HEK293 (cell line): Measurements from ENCODE around the gene CFAP47.

Experiments used
- CTCF ChIA-PET: fragments of 350-600 bp; formaldehyde crosslinking; extraction: SDS; loops from one replicate; lab custom pipeline; 2021; ENCODE audit warnings: antibody characterized with exemption; lab: Yijun Ruan, JAX
- POLR2A ChIA-PET: fragments of 300-600 bp; formaldehyde crosslinking; extraction: SDS; loops from one replicate; lab custom pipeline; 2020; ENCODE audit warnings: antibody characterized with exemption, inconsistent platforms; lab: Yijun Ruan, JAX
- H3K27ac ChIP-seq: fragments of 200-500 bp; sonication (Bioruptor generic); 2 replicates; pipeline ENCODE4 v1.5.1; 2014; ENCODE audit warnings: low read depth, low read length, control low read depth, inconsistent platforms; ENCODE audit errors: extremely low read depth
- H3K36me3 ChIP-seq, 2 experiments: fragments of 200-500 bp in 1 of 2; sonication (Bioruptor generic) in 1 of 2; 1 replicate in 1 of 2; 2 replicates in 1 of 2; pipeline ENCODE4 v1.5.1; 2014 to 2017; ENCODE audit warnings: inconsistent platforms in 2 of 2, low read length in 2 of 2; ENCODE audit not compliant: control insufficient read depth in 2 of 2, insufficient read depth in 1 of 2
- H3K4me1 ChIP-seq: fragments of 200-500 bp; sonication (Bioruptor generic); 2 replicates; pipeline ENCODE4 v1.5.1; 2014; ENCODE audit warnings: mild to moderate bottlenecking, low read length, inconsistent platforms; ENCODE audit not compliant: control insufficient read depth, insufficient read depth
- H3K4me3 ChIP-seq: 2 replicates; pipeline ENCODE4 v1.5.1; 2011; ENCODE audit warnings: low read depth, mild to moderate bottlenecking, control low read depth, low read length, moderate library complexity
- H3K9me3 ChIP-seq: fragments of 200-500 bp; sonication (Bioruptor generic); 2 replicates; pipeline ENCODE4 v1.5.1; 2014; ENCODE audit warnings: low read depth, low read length, inconsistent platforms; ENCODE audit not compliant: control insufficient read depth, insufficient read depth
- BCL11B ChIP-seq: fragments of 450-650 bp; formaldehyde crosslinking; IDR thresholded peaks from 2 replicates; pipeline ENCODE4 v1.5.1; 2016; ENCODE audit warnings: low read depth, missing biosample characterization, missing genetic modification characterization
- GLI4 ChIP-seq: fragments of 450-650 bp; formaldehyde crosslinking; IDR thresholded peaks from 2 replicates; pipeline ENCODE4 v1.5.1; 2016; ENCODE audit warnings: missing biosample characterization, missing genetic modification characterization
- MEIS1 ChIP-seq: sonication (generic); formaldehyde crosslinking; IDR thresholded peaks from 2 replicates; pipeline ENCODE4 v1.8.1; 2022; ENCODE audit warnings: missing genetic modification reagents, mild to moderate bottlenecking, borderline replicate concordance
- SP3 ChIP-seq: fragments of 450-650 bp; formaldehyde crosslinking; IDR thresholded peaks from 2 replicates; pipeline ENCODE4 v1.5.1; 2016; ENCODE audit warnings: missing biosample characterization, missing genetic modification characterization
- ZBTB11 ChIP-seq: fragments of 450-650 bp; formaldehyde crosslinking; conservative IDR thresholded peaks from 2 replicates; pipeline ENCODE4 v1.5.1; 2016; ENCODE audit warnings: low read depth, missing biosample characterization, missing genetic modification characterization
- ZNF19 ChIP-seq: fragments of 450-650 bp; formaldehyde crosslinking; IDR thresholded peaks from 2 replicates; pipeline ENCODE4; 2016; ENCODE audit warnings: missing biosample characterization, missing genetic modification characterization, low read depth
- ZNF202 ChIP-seq: fragments of 450-650 bp; formaldehyde crosslinking; IDR thresholded peaks from 2 replicates; pipeline ENCODE4 v1.5.1; 2016; ENCODE audit warnings: missing biosample characterization, missing genetic modification characterization, borderline replicate concordance
- ZNF211 ChIP-seq: fragments of 450-650 bp; formaldehyde crosslinking; IDR thresholded peaks from 2 replicates; pipeline ENCODE4 v1.5.1; 2016; ENCODE audit warnings: low read depth, missing biosample characterization, missing genetic modification characterization
- ZNF248 ChIP-seq: fragments of 450-650 bp; formaldehyde crosslinking; IDR thresholded peaks from 2 replicates; pipeline ENCODE4 v1.5.1; 2017; ENCODE audit warnings: missing biosample characterization, missing genetic modification characterization
- ZNF302 ChIP-seq: fragments of 450-650 bp; formaldehyde crosslinking; IDR thresholded peaks from 2 replicates; pipeline ENCODE4 v1.5.1; 2016; ENCODE audit warnings: missing biosample characterization, missing genetic modification characterization, low read depth
- ZNF394 ChIP-seq: fragments of 450-650 bp; formaldehyde crosslinking; IDR thresholded peaks from 2 replicates; pipeline ENCODE4 v1.5.1; 2016; ENCODE audit warnings: missing biosample characterization, missing genetic modification characterization, mild to moderate bottlenecking, moderate library complexity, borderline replicate concordance
- ZNF426 ChIP-seq: fragments of 450-650 bp; formaldehyde crosslinking; IDR thresholded peaks from 2 replicates; pipeline ENCODE4 v1.5.1; 2017; ENCODE audit warnings: missing biosample characterization, missing genetic modification characterization, mild to moderate bottlenecking, inconsistent platforms, moderate library complexity
- ZNF433 ChIP-seq: fragments of 450-650 bp; formaldehyde crosslinking; IDR thresholded peaks from 2 replicates; pipeline ENCODE4 v1.5.1; 2016; ENCODE audit warnings: missing biosample characterization, missing genetic modification characterization, low read depth
- ZNF488 ChIP-seq: fragments of 450-650 bp; formaldehyde crosslinking; IDR thresholded peaks from 2 replicates; pipeline ENCODE4 v1.5.1; 2016; ENCODE audit warnings: missing biosample characterization, missing genetic modification characterization
- ZNF518A ChIP-seq: fragments of 450-650 bp; formaldehyde crosslinking; conservative IDR thresholded peaks from 2 replicates; pipeline ENCODE4 v1.5.1; 2016; ENCODE audit warnings: low read depth, missing biosample characterization, missing genetic modification characterization
- ZNF529 ChIP-seq: fragments of 450-650 bp; formaldehyde crosslinking; IDR thresholded peaks from 2 replicates; pipeline ENCODE4 v1.5.1; 2017; ENCODE audit warnings: missing genetic modification characterization, missing biosample characterization; ENCODE audit not compliant: insufficient replicate concordance
- ZNF530 ChIP-seq: fragments of 450-650 bp; formaldehyde crosslinking; IDR thresholded peaks from 2 replicates; pipeline ENCODE4 v1.5.1; 2016; ENCODE audit warnings: low read depth, missing biosample characterization, missing genetic modification characterization
- ZNF555 ChIP-seq: fragments of 450-650 bp; formaldehyde crosslinking; conservative IDR thresholded peaks from 2 replicates; pipeline ENCODE4 v1.5.1; 2017; ENCODE audit warnings: missing biosample characterization, mild to moderate bottlenecking, missing genetic modification characterization, inconsistent platforms
- ZNF623 ChIP-seq: fragments of 450-650 bp; formaldehyde crosslinking; IDR thresholded peaks from 2 replicates; pipeline ENCODE4 v1.5.1; 2016; ENCODE audit warnings: missing biosample characterization, missing genetic modification characterization
- ZNF629 ChIP-seq: fragments of 450-650 bp; formaldehyde crosslinking; IDR thresholded peaks from 2 replicates; pipeline ENCODE4 v1.5.1; 2017; ENCODE audit warnings: missing biosample characterization, missing genetic modification characterization
- ZNF645 ChIP-seq: fragments of 450-650 bp; formaldehyde crosslinking; IDR thresholded peaks from 2 replicates; pipeline ENCODE4; 2016; ENCODE audit warnings: missing biosample characterization, missing genetic modification characterization
- ZNF654 ChIP-seq: fragments of 450-650 bp; formaldehyde crosslinking; IDR thresholded peaks from 2 replicates; pipeline ENCODE4 v1.5.1; 2016; ENCODE audit warnings: low read depth, missing biosample characterization, missing genetic modification characterization
- ZNF660 ChIP-seq: fragments of 450-650 bp; IDR thresholded peaks from 2 replicates; pipeline ENCODE4 v1.5.1; 2018; ENCODE audit warnings: missing biosample characterization, mild to moderate bottlenecking, missing genetic modification characterization
- ZNF76 ChIP-seq: fragments of 450-650 bp; formaldehyde crosslinking; IDR thresholded peaks from 2 replicates; pipeline ENCODE4; 2016; ENCODE audit warnings: low read depth, missing biosample characterization, missing genetic modification characterization, borderline replicate concordance
- ZNF768 ChIP-seq: fragments of 450-650 bp; formaldehyde crosslinking; IDR thresholded peaks from 2 replicates; pipeline ENCODE4 v1.5.1; 2018; ENCODE audit warnings: missing biosample characterization, mild to moderate bottlenecking, missing genetic modification characterization
- ZNF843 ChIP-seq: fragments of 450-650 bp; formaldehyde crosslinking; IDR thresholded peaks from 2 replicates; pipeline ENCODE4 v1.5.1; 2016; ENCODE audit warnings: missing biosample characterization, missing genetic modification characterization
- ZSCAN30 ChIP-seq: fragments of 450-650 bp; IDR thresholded peaks from 2 replicates; pipeline ENCODE4 v1.5.1; 2018; ENCODE audit warnings: missing biosample characterization, mild to moderate bottlenecking, missing genetic modification characterization, moderate library complexity
- ZSCAN5A ChIP-seq: fragments of 450-650 bp; formaldehyde crosslinking; IDR thresholded peaks from 2 replicates; pipeline ENCODE4 v1.5.1; 2016; ENCODE audit warnings: missing biosample characterization, missing genetic modification characterization

CFAP47 gene

GRCh38 chrX:36401774-36402173 lies 482.2 kb downstream of the CFAP47 start:
- Histone ChIP-seq H3K4me1 (no peaks in the 10 kb centered on the region), H3K36me3 (no peaks in the 10 kb centered on the region), H3K9me3 (no peaks in the 10 kb centered on the region), H3K27ac (no peak overlapping the region), H3K4me3 (no peak overlapping the region)
- POLR2A ChIA-PET, result no interaction called here
- CTCF ChIA-PET, result no interaction called here
- TF ChIP-seq ZNF433 (tag by site-specific recombination) (no peak), ZNF660 (no peak), ZNF843 (tag by site-specific recombination) (no peak), GLI4 (tag by site-specific recombination) (no peak), ZNF555 (tag by site-specific recombination) (peak; percentile 46), ZBTB11 (tag by site-specific recombination) (peak; percentile 57), ZNF623 (peak; percentile 35; the same call in 1 of the 2 replicates), ZNF202 (no peak), ZNF19 (no peak), MEIS1 (no peak), ZNF76 (no peak), SP3 (no peak), ZNF629 (tag by site-specific recombination) (no peak), ZNF302 (no peak), ZSCAN5A (tag by site-specific recombination) (no peak), ZNF530 (tag by site-specific recombination) (no peak), ZNF518A (peak; percentile 56; the same call in 1 of the 2 replicates), ZNF645 (tag by site-specific recombination) (no peak), ZNF248 (tag by site-specific recombination) (no peak), ZNF488 (tag by site-specific recombination) (no peak), ZNF768 (tag by site-specific recombination) (no peak), ZSCAN30 (tag by site-specific recombination) (no peak), BCL11B (tag by site-specific recombination) (no peak), ZNF654 (tag by site-specific recombination) (no peak), ZNF211 (tag by site-specific recombination) (no peak), ZNF394 (tag by site-specific recombination) (peak; percentile 59; the same call in 1 of the 2 replicates), ZNF426 (tag by site-specific recombination) (peak; percentile 54), ZNF529 (tag by site-specific recombination) (no peak)
